Measurements from ENCODE around the gene FLNC.
A peak's percentile ranks its signal among the peaks of the same experiment; 100 is the strongest.

GRCh38 chr7:128827248-128827958 lies 2.8 kb upstream of the FLNC start:
- peak; percentile 49 for TF ChIP-seq NFE2 (IDR thresholded peaks at IDR 0.05; ENCODE audit: low read depth)
- peak; percentile 98 for TF ChIP-seq ZEB2 (IDR thresholded peaks at IDR 0.05)
- TF ChIP-seq FUS (optimal IDR thresholded peaks at IDR 0.05; ENCODE audit: low read depth, low read length), result no peak
- no peak for TF ChIP-seq BRF2 (IDR thresholded peaks at IDR 0.05; ENCODE audit: borderline replicate concordance, insufficient read depth, insufficient read length)
- TF ChIP-seq HDAC2 (IDR thresholded peaks at IDR 0.05), result 0 out of 2 replicates have a peak, but pooled peaks have one; percentile 56
- peak; percentile 81 for TF ChIP-seq L3MBTL2 (IDR thresholded peaks at IDR 0.05)
- TF ChIP-seq ARHGAP35 (IDR thresholded peaks at IDR 0.05; ENCODE audit: partially characterized antibody), result no peak
- TF ChIP-seq CTCF (IDR thresholded peaks at IDR 0.05 in 2 of 3, conservative IDR thresholded peaks at IDR 0.05 in 1 of 3; ENCODE audit: insufficient read depth in 2 of 3, low read depth in 1 of 3, low read length in 3 of 3), result no peak
- TF ChIP-seq EGR1 (conservative IDR thresholded peaks at IDR 0.05), result 0 out of 2 replicates have a peak, but pooled peaks have one; percentile 7
- no peak for TF ChIP-seq RAD51 (IDR thresholded peaks at IDR 0.05; ENCODE audit: borderline replicate concordance, low read depth)
- TF ChIP-seq DPF2 (IDR thresholded peaks at IDR 0.05), result peak; percentile 84
- 0 out of 2 replicates have a peak, but pooled peaks have one; percentile 11 for TF ChIP-seq JUNB (CRISPR knock-in tag; conservative IDR thresholded peaks at IDR 0.05)
- no peak for TF ChIP-seq NFYB (IDR thresholded peaks at IDR 0.05; ENCODE audit: extremely low read depth, insufficient read length)
- TF ChIP-seq GATAD2A (IDR thresholded peaks at IDR 0.05), result peak; percentile 57; the same call in 1 of the 2 replicates
